Small intestine (tissue), 7 donors: Measurements from ENCODE around the gene DNAJB7. TPM values are rescaled to one million over a fixed set of nuclear protein-coding genes. Genes with fewer than 3 reads are reported as not detected.
"Not testable (repeated sequence)": the region's sequence is repeated elsewhere in the genome, so short reads cannot be mapped to it uniquely, and the experiment has no call there.

ENCODE experiments used
- DNase-seq, 2 donors: peaks; one replicate each; pipeline versions ENCODE4 v3.0.0 to v3.0.0-alpha.2; 2013
- FAIRE-seq: peaks from 2 replicates; lab custom pipeline; 2012; peaks lifted over from hg19 to GRCh38; lab: Jason Lieb, UNC
- H3K27ac ChIP-seq, 3 donors: one replicate each; pipeline ENCODE4 v1.5.1; 2013; ENCODE audit warnings: low read length in 2 of 3, mild to moderate bottlenecking in 2 of 3, control low read depth in 1 of 3, inconsistent platforms in 1 of 3, low read depth in 1 of 3, moderate library complexity in 1 of 3
- H3K27me3 ChIP-seq, 3 donors: one replicate each; pipeline ENCODE4 v1.6.1; 2013; ENCODE audit warnings: low read length in 3 of 3, inconsistent platforms in 1 of 3; ENCODE audit not compliant: control insufficient read depth in 3 of 3, insufficient read depth in 3 of 3
- H3K36me3 ChIP-seq, 3 donors: one replicate each; pipeline ENCODE4 v1.6.1; 2013; ENCODE audit warnings: low read length in 3 of 3, inconsistent platforms in 1 of 3, low read depth in 1 of 3, mild to moderate bottlenecking in 1 of 3, moderate library complexity in 1 of 3; ENCODE audit not compliant: control insufficient read depth in 3 of 3, insufficient read depth in 2 of 3
- H3K4me1 ChIP-seq, 3 donors: one replicate each; pipeline ENCODE4 v1.6.1; 2013; ENCODE audit warnings: low read length in 2 of 3, inconsistent platforms in 1 of 3, low read depth in 1 of 3, mild to moderate bottlenecking in 1 of 3, moderate library complexity in 1 of 3; ENCODE audit not compliant: control insufficient read depth in 3 of 3, insufficient read depth in 2 of 3
- H3K4me3 ChIP-seq, 3 donors: one replicate each; pipeline ENCODE4 v1.5.1; 2013; ENCODE audit warnings: low read length in 3 of 3, control low read depth in 1 of 3, inconsistent platforms in 1 of 3, low read depth in 1 of 3, mild to moderate bottlenecking in 1 of 3, moderate library complexity in 1 of 3
- H3K9me3 ChIP-seq, 2 donors: one replicate each; pipeline ENCODE4 v1.6.1; 2013; ENCODE audit warnings: low read depth in 1 of 2, low read length in 1 of 2; ENCODE audit not compliant: control insufficient read depth in 2 of 2, insufficient read depth in 1 of 2
- WGBS, 3 donors: extraction: QIAGEN DNeasy Blood & Tissue Kit; methylation state at CpG; one replicate each; pipeline ENCODE4 v1.1.7; 2013; 5-methylcytosine and 5-hydroxymethylcytosine counted together
- polyA plus RNA-seq, 4 donors: library from polyadenylated mRNA; stranded (reverse) in 3 of 4; unstranded in 1 of 4; fragments of 200-250 nt in 3 of 4; fragments of 120-200 nt in 1 of 4; gene quantifications; one replicate each; pipeline versions ENCODE4 v1.2.1 to v1.2.3, GENCODE V29; 2013
- donor health status: healthy with polysubstance abuse.
- donor health status: control.
- donor health status: control.
- donor health status: Bipolar disorder and iron deficiency.
- donor health status: healthy.

DNAJB7 gene
- polyA plus RNA-seq, 4 donors: 0.25 to 1.6 (median 0.72) TPM

GRCh38 chr22:40877488-40877887 is 15.6 kb upstream of the DNAJB7 start:
- Histone ChIP-seq H3K27me3 (no peaks in the 10 kb centered on the region), H3K4me3 (peak overlapping the region in 2 of 3 donors; percentile 11 to 22), H3K9me3 (no peaks in the 10 kb centered on the region), H3K27ac (peak overlapping the region in 2 of 3 donors; percentile 24 to 81), H3K36me3 (peaks cover 0 to 20% (median 0%) of the 10 kb centered on the region in 3 donors), H3K4me1 (peaks cover 0 to 20% (median 0%) of the 10 kb centered on the region in 3 donors)
- no peak for FAIRE-seq
- 16 to 56% (median 37%) methylated on average over 3 of the region's 3 CpGs for WGBS, 3 donors
- DNase-seq: peak; percentile 69 to 91

- H3K4me1 ChIP-seq: peaks cover 0 to 20% (median 0%) of the 10 kb centered on the region in 3 donors
- FAIRE-seq: no peak
These were observed 15.0 kb upstream of the DNAJB7 start for GRCh38 chr22:40876907-40877306.

GRCh38 chr22:40875111-40875510 is 13.2 kb upstream of the DNAJB7 start:
- FAIRE-seq (no peak), DNase-seq (no peak)
- peaks cover 0 to 16% (median 0%) of the 10 kb centered on the region in 3 donors for H3K4me1 ChIP-seq
- H3K9me3 ChIP-seq: no peaks in the 10 kb centered on the region
- H3K27me3 ChIP-seq: no peaks in the 10 kb centered on the region
- peak overlapping the region in 2 of 3 donors; percentile 48 to 49 for H3K4me3 ChIP-seq
- H3K36me3 ChIP-seq: peaks cover 0 to 19% (median 0%) of the 10 kb centered on the region in 3 donors
- 27 to 78% (median 48%) methylated on average over 3 of the region's 3 CpGs for WGBS, 3 donors
- no peak overlapping the region for H3K27ac ChIP-seq

More at GRCh38 chr22:40876907-40877306, 15.0 kb upstream of the DNAJB7 start:
- no peaks in the 10 kb centered on the region for H3K9me3 ChIP-seq
- H3K36me3 ChIP-seq: peaks cover 0 to 16% (median 0%) of the 10 kb centered on the region in 3 donors
- H3K27ac ChIP-seq: peak overlapping the region; percentile 15 to 81 (median 60)
- H3K27me3 ChIP-seq: no peaks in the 10 kb centered on the region
- DNase-seq: no peak
- WGBS, 3 donors: 12 to 56% (median 45%) methylated on average over 1 of the region's 1 CpG
- H3K4me3 ChIP-seq: peak overlapping the region in 2 of 3 donors; percentile 42 to 48

- Histone ChIP-seq H3K4me3 (no peak overlapping the region), H3K27ac (no peak overlapping the region), H3K9me3 (no peaks in the 10 kb centered on the region), H3K36me3 (peaks cover 0 to 19% (median 0%) of the 10 kb centered on the region in 3 donors), H3K4me1 (peaks cover 0 to 5% (median 0%) of the 10 kb centered on the region in 3 donors), H3K27me3 (no peaks in the 10 kb centered on the region)
- WGBS, 3 donors: 92 to 97% (median 93%) methylated on average over 3 of the region's 3 CpGs
- no peak for DNase-seq
- no peak for FAIRE-seq
These were observed 12.1 kb upstream of the DNAJB7 start for GRCh38 chr22:40874016-40874415.

GRCh38 chr22:40868379-40868778 is 6.5 kb upstream of the DNAJB7 start:
- FAIRE-seq, H3K9me3 ChIP-seq, H3K4me1 ChIP-seq, DNase-seq, H3K27ac ChIP-seq, H3K4me3 ChIP-seq, H3K27me3 ChIP-seq: not testable (repeated sequence)
- WGBS, 3 donors: 34 to 75% (median 55%) methylated on average over 6 of the region's 6 CpGs
- peaks cover 0 to 19% (median 4%) of the 10 kb centered on the region in 3 donors for H3K36me3 ChIP-seq

GRCh38 chr22:40867109-40867508 is 5.2 kb upstream of the DNAJB7 start:
- WGBS, 3 donors: 46 to 77% (median 63%) methylated on average over 2 of the region's 2 CpGs
- FAIRE-seq: no peak
- Histone ChIP-seq H3K4me3 (no peak overlapping the region), H3K4me1 (peaks cover 0 to 8% (median 2%) of the 10 kb centered on the region in 3 donors), H3K9me3 (no peaks in the 10 kb centered on the region), H3K27ac (no peak overlapping the region), H3K36me3 (peaks cover 0 to 16% (median 4%) of the 10 kb centered on the region in 3 donors), H3K27me3 (no peaks in the 10 kb centered on the region)
- no peak for DNase-seq

- no peaks in the 10 kb centered on the region for H3K27me3 ChIP-seq
- DNase-seq: no peak
- FAIRE-seq: no peak
- H3K9me3 ChIP-seq: no peaks in the 10 kb centered on the region
- H3K4me3 ChIP-seq: no peak overlapping the region
- peaks cover 3 to 13% (median 4%) of the 10 kb centered on the region in 3 donors for H3K4me1 ChIP-seq
- H3K27ac ChIP-seq: no peak overlapping the region
- H3K36me3 ChIP-seq: peaks cover 2 to 9% (median 2%) of the 10 kb centered on the region in 3 donors
- 66 to 81% (median 75%) methylated on average over 2 of the region's 2 CpGs for WGBS, 3 donors
These were observed 624 bp upstream of the DNAJB7 start for GRCh38 chr22:40862537-40862936.

- Histone ChIP-seq H3K36me3 (peaks cover 0 to 5% (median 2%) of the 10 kb centered on the region in 3 donors), H3K4me1 (peaks cover 7 to 26% (median 10%) of the 10 kb centered on the region in 3 donors), H3K27ac (peak overlapping the region; percentile 77 to 99 (median 99)), H3K4me3 (peak overlapping the region; percentile 73 to 98 (median 82)), H3K27me3 (no peaks in the 10 kb centered on the region), H3K9me3 (no peaks in the 10 kb centered on the region)
- 2 to 5% (median 3%) methylated on average over 18 of the region's 18 CpGs for WGBS, 3 donors
- FAIRE-seq (no peak), DNase-seq (no peak)
These were observed 4.5 kb downstream of the DNAJB7 start for GRCh38 chr22:40857309-40857855.
